HUES48 (cell line): ENCODE data around the gene CTSA.

ENCODE experiments used
- H3K27ac ChIP-seq: one replicate; pipeline ENCODE4 v1.7.0; 2013; ENCODE audit warnings: low read depth, low read length, inconsistent platforms
- H3K27me3 ChIP-seq: 2 replicates; pipeline ENCODE4 v1.6.1; 2013; ENCODE audit warnings: mild to moderate bottlenecking, low read length; ENCODE audit not compliant: control insufficient read depth, insufficient read depth
- H3K36me3 ChIP-seq: 2 replicates; pipeline ENCODE4 v1.6.1; 2013; ENCODE audit warnings: low read length; ENCODE audit not compliant: control insufficient read depth, insufficient read depth
- H3K4me1 ChIP-seq: 2 replicates; pipeline ENCODE4 v1.6.1; 2013; ENCODE audit warnings: mild to moderate bottlenecking, low read length; ENCODE audit not compliant: control insufficient read depth, insufficient read depth
- H3K4me3 ChIP-seq: 2 replicates; pipeline ENCODE4 v1.5.1; 2013; ENCODE audit warnings: mild to moderate bottlenecking, low read depth, low read length
- H3K9ac ChIP-seq: 2 replicates; pipeline ENCODE4 v1.6.1; 2013; ENCODE audit warnings: mild to moderate bottlenecking, low read depth, low read length, moderate library complexity
- H3K9me3 ChIP-seq: 2 replicates; pipeline ENCODE4 v1.6.1; 2013; ENCODE audit warnings: low read length; ENCODE audit not compliant: control insufficient read depth, insufficient read depth

Gene CTSA

DNA sequence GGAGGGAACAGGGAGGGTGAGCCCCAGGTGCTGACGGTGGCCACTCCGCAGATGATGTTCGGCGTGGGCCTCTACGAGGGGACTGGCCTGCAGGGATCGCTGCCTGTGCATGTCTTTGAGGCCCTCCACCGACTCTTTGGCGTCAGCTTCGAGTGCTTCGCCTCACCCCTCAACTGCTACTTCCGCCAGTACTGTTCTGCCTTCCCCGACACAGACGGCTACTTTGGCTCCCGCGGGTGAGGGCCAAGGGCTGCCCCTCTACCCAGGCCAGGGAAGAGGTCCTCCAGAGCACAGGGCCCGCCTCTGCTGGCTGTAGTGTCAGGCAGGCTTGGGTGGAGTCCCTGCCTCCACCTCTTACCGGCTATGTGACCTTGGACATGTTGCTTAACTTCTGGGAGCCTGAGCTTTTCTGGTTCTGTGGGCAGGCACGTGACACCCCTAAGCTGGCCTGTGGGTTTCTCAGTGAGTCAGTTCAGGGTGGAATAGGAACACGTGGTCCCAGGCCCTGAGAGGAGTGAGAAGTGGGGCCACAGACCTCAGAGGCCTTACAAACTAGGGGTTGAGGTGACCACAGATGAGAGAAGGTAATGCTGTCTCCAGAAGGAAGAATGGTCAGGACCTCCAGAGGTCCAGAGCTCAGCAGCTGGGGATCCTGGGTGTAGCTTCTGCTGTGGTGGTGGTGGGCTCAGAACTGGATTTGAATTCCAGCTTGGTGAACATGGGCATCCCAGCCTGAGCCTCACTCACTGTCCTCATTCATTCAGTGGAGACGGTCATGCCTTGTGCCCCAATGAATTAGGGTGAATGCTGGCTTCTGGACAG lies 55.2 kb downstream of the CTSA start:
- H3K27ac ChIP-seq: no peak overlapping the region

DNA sequence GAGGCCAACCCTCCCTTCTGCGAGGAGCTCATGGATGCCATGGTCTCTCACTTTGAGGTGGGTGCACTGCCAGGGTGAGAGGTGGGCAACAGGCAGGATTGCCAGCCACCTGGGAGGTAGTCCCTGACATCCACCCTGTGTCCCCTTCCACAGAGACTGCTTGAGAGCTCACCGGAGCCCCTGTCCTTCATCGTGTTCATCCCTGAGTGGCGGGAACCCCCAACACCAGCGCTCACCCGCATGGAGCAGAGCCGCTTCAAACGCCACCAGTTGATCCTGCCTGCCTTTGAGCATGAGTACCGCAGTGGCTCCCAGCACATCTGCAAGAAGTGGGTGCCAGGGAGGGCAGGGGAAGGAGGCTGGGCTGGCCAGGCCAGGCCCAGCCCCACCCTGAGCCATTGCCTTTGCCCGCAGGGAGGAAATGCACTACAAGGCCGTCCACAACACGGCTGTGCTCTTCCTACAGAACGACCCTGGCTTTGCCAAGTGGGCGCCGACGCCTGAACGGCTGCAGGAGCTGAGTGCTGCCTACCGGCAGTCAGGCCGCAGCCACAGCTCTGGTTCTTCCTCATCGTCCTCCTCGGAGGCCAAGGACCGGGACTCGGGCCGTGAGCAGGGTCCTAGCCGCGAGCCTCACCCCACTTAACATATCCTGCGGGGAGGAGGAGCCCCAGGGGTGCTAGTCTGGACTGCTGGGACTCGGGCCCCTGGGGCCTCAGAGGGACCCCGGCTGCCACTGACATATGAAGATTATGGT lies 56.2 kb downstream of the CTSA start:
- Histone ChIP-seq H3K27ac (no peak overlapping the region), H3K9ac (no peak overlapping the region), H3K4me3 (no peak overlapping the region), H3K27me3 (no peaks in the 10 kb centered on the region), H3K4me1 (no peaks in the 10 kb centered on the region), H3K36me3 (peaks cover 95% of the 10 kb centered on the region), H3K9me3 (no peaks in the 10 kb centered on the region)

More for the DNA sequence above, 55.2 kb downstream of the CTSA start:
- Histone ChIP-seq H3K4me1 (no peaks in the 10 kb centered on the region), H3K4me3 (no peak overlapping the region), H3K9me3 (no peaks in the 10 kb centered on the region), H3K9ac (no peak overlapping the region), H3K36me3 (peaks cover 89% of the 10 kb centered on the region), H3K27me3 (no peaks in the 10 kb centered on the region)

DNA sequence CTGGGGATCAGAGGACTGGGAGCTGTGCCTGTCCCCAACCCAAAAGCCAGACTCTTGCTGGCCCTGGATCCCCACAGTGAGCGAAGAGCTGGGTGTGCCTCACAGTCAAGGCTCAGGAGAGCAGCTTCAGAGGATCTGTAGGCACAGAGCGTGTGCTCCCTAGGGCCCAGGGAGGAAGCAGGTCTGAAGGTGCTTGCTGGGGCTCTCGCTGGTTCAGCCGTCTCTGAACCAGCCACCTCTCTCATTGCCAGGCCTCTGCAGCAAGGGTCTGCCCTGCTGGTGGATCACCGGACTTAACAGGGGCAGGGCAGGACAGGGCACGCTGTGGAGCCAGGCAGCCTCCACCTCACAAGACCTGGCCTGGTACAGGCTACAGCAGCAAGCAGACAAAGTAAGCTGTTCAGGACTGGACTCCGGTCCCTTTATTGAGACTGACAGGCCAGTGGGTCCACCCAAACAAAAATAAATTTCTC lies 57.2 kb downstream of the CTSA start:
- Histone ChIP-seq H3K27ac (no peak overlapping the region), H3K4me1 (no peaks in the 10 kb centered on the region), H3K27me3 (no peaks in the 10 kb centered on the region), H3K9me3 (no peaks in the 10 kb centered on the region), H3K9ac (no peak overlapping the region), H3K4me3 (no peak overlapping the region), H3K36me3 (peaks cover 95% of the 10 kb centered on the region)
